A549 treated with AZD9567 at 1 μM for 4 hours (cell line): Measurements from ENCODE around the gene CTDSPL2. TPM values are rescaled to one million over a fixed set of nuclear protein-coding genes. Genes with fewer than 3 reads are reported as not detected.

Experiments
- total RNA-seq: library from RNA; stranded (reverse); fragments of 200-300 nt; extraction: Qiagen RNA extraction; gene quantifications from 5 replicates; pipeline ENCODE4 v1.2.3, GENCODE V29; 2022; ENCODE audit not compliant: insufficient read depth

Gene CTDSPL2
- total RNA-seq = 11.3 to 28.6 TPM (median 16.0 TPM) in 5 replicates

GRCh38 chr15:44426975-44427755 lies at the start of gene CTDSPL2:
Gene CTDSPL2 (plus strand): TSS chr15:44427629. CDS start chr15:44459015, 31,386 bp downstream.

GRCh38 chr15:44536962-44537734 lies 109.7 kb downstream of the CTDSPL2 start, which contains the start of gene EIF3J:
Gene EIF3J (plus strand): TSS chr15:44537147. CDS start chr15:44537195, 48 bp downstream.

Other genes with a start within 250 kb of the CTDSPL2 start
- 2.3 to 3.4 TPM (median 2.7 TPM) in 5 replicates for gene FRMD5, start 232.4 kb upstream of the CTDSPL2 start, total RNA-seq
- 20.1 to 38.3 TPM (median 25.6 TPM) in 5 replicates for gene GOLM2, start 138.9 kb upstream of the CTDSPL2 start, total RNA-seq
- gene EIF3J, start 109.5 kb downstream of the CTDSPL2 start, total RNA-seq = 84.0 to 115 TPM (median 88.6 TPM) in 5 replicates
- gene SPG11, start 236.0 kb downstream of the CTDSPL2 start, total RNA-seq = 7.5 to 30.6 TPM (median 8.7 TPM) in 5 replicates